ENCODE measurements around the gene EPHA8. TPM values are rescaled to one million over a fixed set of nuclear protein-coding genes. Genes with fewer than 3 reads are reported as not detected.

Gene EPHA8
- total and polyA plus RNA-seq, 12 donors, result 0.11 to 10.1 (median 1.6) TPM; not detected in 2

GRCh38 chr1:22636353-22636752, 73.1 kb downstream of the EPHA8 start, which contains the start of gene C1QA:
C1QA (plus strand) TSS chr1:22636628; CDS start chr1:22637617, 989 bp downstream.
- H3K36me3 ChIP-seq (replicated peaks in 1 of 2), result no peaks in the 10 kb centered on the region
- H3K4me3 ChIP-seq, result peak within 1 kb of the TSS in 1 of 4 donors; percentile 43
- H3K27me3 ChIP-seq, result no peaks in the 10 kb centered on the region
- intact Hi-C loops (cut with DNase I), result no loop called here
- 44 to 60% (median 55%) methylated on average over 5 of the region's 5 CpGs for WGBS, 4 donors
- peak; percentile 49 to 85 (median 68) for DNase-seq
- no peaks in the 10 kb centered on the region for H3K4me1 ChIP-seq (replicated peaks in 1 of 2)
- TF ChIP-seq POLR2A (IDR thresholded peaks at IDR 0.05) (peak in 1 of 2 donors; percentile 11), CTCF (IDR thresholded peaks at IDR 0.05) (no peak)
- H3K27ac ChIP-seq, result peak within 1 kb of the TSS in 1 of 5 donors; percentile 63
- H3K9me3 ChIP-seq (replicated peaks in 1 of 3), result no peaks in the 10 kb centered on the region

- WGBS, 4 donors, result 79 to 91% (median 85%) methylated on average over 6 of the region's 6 CpGs
- intact Hi-C loops (cut with DNase I), result no loop called here
Observed at GRCh38 chr1:22636927-22637326, 73.6 kb downstream of the EPHA8 start.

GRCh38 chr1:22637907-22638445, 74.7 kb downstream of the EPHA8 start:
- Histone ChIP-seq H3K27me3 (no peaks in the 10 kb centered on the region), H3K36me3 (replicated peaks in 1 of 2) (no peaks in the 10 kb centered on the region), H3K4me3 (peak overlapping the region in 1 of 4 donors; percentile 43), H3K4me1 (replicated peaks in 1 of 2) (peaks cover 0 to 7% of the 10 kb centered on the region in 2 donors), H3K27ac (peak overlapping the region in 2 of 5 donors; percentile 21 to 63), H3K9me3 (replicated peaks in 1 of 3) (no peaks in the 10 kb centered on the region)
- no peak for DNase-seq
- TF ChIP-seq POLR2A (IDR thresholded peaks at IDR 0.05) (no peak), CTCF (IDR thresholded peaks at IDR 0.05) (no peak)
- 53 to 60% (median 56%) methylated on average over 3 of the region's 3 CpGs for WGBS, 4 donors
- intact Hi-C loops (cut with DNase I), result no loop called here

More at GRCh38 chr1:22636927-22637326, 73.6 kb downstream of the EPHA8 start:
- H3K4me3 ChIP-seq, result peak overlapping the region in 1 of 4 donors; percentile 43
- H3K27ac ChIP-seq, result peak overlapping the region in 1 of 5 donors; percentile 63
- no peaks in the 10 kb centered on the region for H3K36me3 ChIP-seq (replicated peaks in 1 of 2)
- H3K9me3 ChIP-seq (replicated peaks in 1 of 3), result no peaks in the 10 kb centered on the region
- no peak for DNase-seq
- no peaks in the 10 kb centered on the region for H3K27me3 ChIP-seq
- TF ChIP-seq CTCF (IDR thresholded peaks at IDR 0.05) (no peak), POLR2A (IDR thresholded peaks at IDR 0.05) (no peak)
- peaks cover 0 to 4% of the 10 kb centered on the region in 2 donors for H3K4me1 ChIP-seq (replicated peaks in 1 of 2)

GRCh38 chr1:22638476-22639234, 75.4 kb downstream of the EPHA8 start:
- no peak overlapping the region for H3K27ac ChIP-seq
- intact Hi-C loops (cut with DNase I), result no loop called here
- no peak for DNase-seq
- no peaks in the 10 kb centered on the region for H3K9me3 ChIP-seq (replicated peaks in 1 of 3)
- 72 to 80% (median 75%) methylated on average over 20 to 23 of the region's 23 CpGs for WGBS, 4 donors
- no peak for TF ChIP-seq CTCF (IDR thresholded peaks at IDR 0.05)
- TF ChIP-seq POLR2A (IDR thresholded peaks at IDR 0.05), result no peak
- no peaks in the 10 kb centered on the region for H3K36me3 ChIP-seq (replicated peaks in 1 of 2)
- H3K4me3 ChIP-seq, result peak overlapping the region in 1 of 4 donors; percentile 43
- no peaks in the 10 kb centered on the region for H3K27me3 ChIP-seq
- peaks cover 0 to 7% of the 10 kb centered on the region in 2 donors for H3K4me1 ChIP-seq (replicated peaks in 1 of 2)

Measured in adrenal gland (tissue), 12 donors.